IMR-90 (cell line): ENCODE results near the gene ARPC4.

Experiments used
- BHLHE40 ChIP-seq: fragments of 150-350 bp; IDR thresholded peaks from 2 replicates; pipeline ENCODE4 v1.6.1; 2016; ENCODE audit warnings: mild to moderate bottlenecking, low read depth, low read length
- CEBPB ChIP-seq: IDR thresholded peaks from 2 replicates; pipeline ENCODE4 v1.6.1; 2012; ENCODE audit warnings: low read depth, low read length, improper control_type of control experiment
- CTCF ChIP-seq: conservative IDR thresholded peaks from 2 replicates; pipeline ENCODE4 v1.5.1; 2012; ENCODE audit warnings: mild to moderate bottlenecking, low read depth, low read length, improper control_type of control experiment
- FOS ChIP-seq: fragments of 150-350 bp; IDR thresholded peaks from 2 replicates; pipeline ENCODE4 v1.6.1; 2016; ENCODE audit warnings: low read depth, low read length
- POLR2A ChIP-seq: IDR thresholded peaks from 2 replicates; pipeline ENCODE4 v1.6.1; 2012; ENCODE audit warnings: mild to moderate bottlenecking, low read depth, low read length
- RCOR1 ChIP-seq: IDR thresholded peaks from 2 replicates; pipeline ENCODE4 v1.6.1; 2012; ENCODE audit warnings: mild to moderate bottlenecking, low read length, improper control_type of control experiment; ENCODE audit not compliant: insufficient replicate concordance
- USF2 ChIP-seq: fragments of 150-350 bp; IDR thresholded peaks from 2 replicates; pipeline ENCODE4 v1.6.1; 2017; ENCODE audit warnings: mild to moderate bottlenecking, antibody characterized with exemption, low read length, low read depth

- TF ChIP-seq CTCF = no peak
- TF ChIP-seq POLR2A = no peak
- TF ChIP-seq FOS = no peak
- TF ChIP-seq BHLHE40 = no peak
- TF ChIP-seq RCOR1 = no peak
- no peak for TF ChIP-seq CEBPB
- TF ChIP-seq USF2 = no peak
Measured at GRCh38 chr3:9748031-9748430, 44.9 kb upstream of the ARPC4 start.
